ENCODE measurements around the gene RALGAPA1.
"Not testable (repeated sequence)": the region's sequence is repeated elsewhere in the genome, so short reads cannot be mapped to it uniquely, and the experiment has no call there.

RALGAPA1 gene

DNA sequence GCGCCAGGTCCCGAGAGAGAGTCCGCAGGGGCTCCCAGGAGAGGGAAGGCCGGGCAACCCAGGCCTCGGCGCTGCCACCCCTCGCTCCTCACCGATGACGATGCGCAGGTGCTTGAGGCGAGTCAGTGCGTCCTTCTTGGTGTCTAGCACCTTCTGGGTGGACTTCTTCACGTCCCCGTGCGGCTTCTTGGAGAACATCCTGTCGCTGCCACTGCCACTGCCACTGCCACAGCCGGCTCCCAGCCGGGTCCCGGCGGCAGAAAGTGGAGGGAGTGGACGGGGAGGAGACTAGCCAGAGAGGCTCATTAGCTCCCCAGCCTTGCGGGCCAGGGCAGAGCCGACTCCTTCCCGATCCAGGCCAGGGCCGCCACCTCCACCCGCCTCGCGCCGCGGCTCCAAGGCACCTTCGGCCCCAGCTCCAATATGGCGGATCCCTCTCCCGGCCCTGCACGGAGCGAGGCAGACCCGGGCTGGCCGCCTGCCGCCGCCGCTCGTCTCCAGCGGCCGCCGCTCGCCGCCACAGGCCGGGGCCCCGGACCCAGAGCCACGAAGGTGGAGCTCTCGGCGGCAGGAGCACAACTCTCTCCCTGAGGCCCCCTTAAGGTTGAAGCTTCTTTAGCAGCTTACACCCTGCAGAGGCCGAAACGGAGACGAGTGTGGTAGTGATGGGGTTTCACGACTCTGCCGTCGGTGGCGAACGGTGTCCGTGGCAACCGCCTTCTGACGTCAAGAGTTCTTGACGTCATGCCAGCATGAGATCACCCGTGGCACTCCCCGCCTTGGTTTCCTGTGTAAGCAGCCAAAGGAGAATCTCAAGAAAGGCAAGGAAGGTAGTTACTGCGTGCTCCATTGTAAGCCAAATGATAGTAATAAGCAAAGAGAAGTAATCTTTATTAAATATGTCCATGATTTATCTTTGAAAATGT, at the start of gene RALGAPA1:
TSS of gene RALGAPA1 (minus strand) at position 658 of the 926 bp plus-strand sequence. CDS start at position 198, 460 bp downstream.
- peak; percentile 95 for DNase-seq

DNA sequence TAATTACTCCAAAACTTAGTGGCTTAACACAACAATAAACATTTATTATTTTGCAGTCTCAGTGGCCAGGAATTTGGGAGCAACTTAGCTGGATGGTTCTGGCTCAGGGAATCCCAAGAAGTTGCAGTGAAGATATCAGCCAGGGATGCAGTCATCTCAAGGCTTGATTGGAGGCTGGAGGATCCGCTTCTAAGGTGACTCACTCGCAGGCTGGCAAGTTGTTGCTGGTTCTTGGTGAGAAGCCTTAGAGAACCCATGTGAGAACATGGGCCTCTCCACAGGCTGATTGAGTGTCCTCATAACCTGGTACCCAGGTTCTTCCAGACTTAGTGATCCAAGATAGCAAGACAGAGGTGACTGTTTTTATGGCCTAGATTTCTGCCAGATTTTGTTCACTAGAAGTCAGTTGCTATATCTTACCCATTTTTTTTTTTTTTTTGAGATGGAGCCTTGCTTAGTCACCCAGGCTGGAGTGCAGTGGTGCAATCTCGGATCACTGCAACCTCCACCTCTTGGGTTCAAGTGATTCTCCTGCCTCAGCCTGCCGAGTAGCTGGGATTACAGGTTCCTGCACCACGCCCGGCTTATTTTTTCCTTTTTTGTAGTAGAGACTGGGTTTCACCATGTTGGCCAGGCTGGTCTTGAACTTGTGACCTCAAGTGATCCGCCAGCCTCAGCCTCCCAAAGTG, 49.6 kb upstream of the RALGAPA1 start:
- no peak for DNase-seq

DNA sequence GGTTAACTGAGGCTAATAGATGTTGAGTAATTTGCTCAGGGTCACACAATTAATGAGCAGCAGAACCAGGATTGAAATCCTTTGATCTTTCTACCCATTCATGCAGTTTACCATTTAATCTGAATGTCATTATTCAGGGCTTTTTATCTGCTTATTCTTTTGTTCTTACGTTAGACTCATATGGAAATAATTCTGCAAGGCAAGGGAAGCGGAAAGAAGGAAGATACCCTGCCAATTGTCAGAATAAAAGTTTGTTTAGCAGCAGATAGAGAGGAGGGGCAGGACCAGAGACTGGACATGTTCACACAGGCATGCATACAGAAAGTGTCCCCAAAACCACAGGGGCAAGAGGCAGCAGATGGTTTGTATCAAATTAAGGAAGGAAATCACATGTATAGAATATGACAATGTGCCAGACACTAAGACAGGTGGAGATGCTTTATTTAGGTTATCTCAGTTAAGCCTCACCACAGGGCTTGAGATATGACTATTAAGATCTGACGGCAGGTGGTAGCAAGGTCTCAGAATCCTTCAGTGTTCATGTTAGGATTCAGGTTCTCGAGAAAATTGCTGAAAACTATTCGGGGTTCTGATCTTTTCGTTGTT, 46.9 kb upstream of the RALGAPA1 start:
- peak; percentile 34 for DNase-seq

DNA sequence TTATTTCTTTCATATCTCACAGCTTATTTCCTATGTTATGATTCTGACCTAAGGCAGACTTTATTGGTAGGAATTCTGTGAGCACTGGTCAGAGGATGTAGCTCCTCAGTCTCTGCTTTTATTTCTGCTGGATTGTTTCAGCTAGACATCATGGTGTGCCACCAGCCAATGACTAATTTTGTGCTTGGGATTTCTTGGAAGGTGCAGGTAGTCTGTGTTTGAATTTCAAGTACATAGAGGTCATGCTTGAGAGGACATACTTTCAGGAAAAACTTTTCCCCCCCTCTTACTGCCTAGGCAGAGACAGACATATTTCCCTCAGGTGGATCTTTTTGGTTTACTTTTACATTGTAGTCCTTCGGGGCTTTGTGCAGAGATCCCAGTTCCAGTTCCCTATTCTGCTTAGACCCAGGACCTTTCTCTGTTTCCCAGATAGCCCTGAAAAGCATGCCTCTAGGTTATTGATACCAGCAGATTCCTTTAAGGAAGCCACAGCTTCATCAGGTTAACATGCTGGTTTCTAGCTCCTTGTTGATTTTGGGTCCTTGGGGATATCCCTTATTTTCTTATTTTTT, 45.7 kb upstream of the RALGAPA1 start:
- no peak for DNase-seq

DNA sequence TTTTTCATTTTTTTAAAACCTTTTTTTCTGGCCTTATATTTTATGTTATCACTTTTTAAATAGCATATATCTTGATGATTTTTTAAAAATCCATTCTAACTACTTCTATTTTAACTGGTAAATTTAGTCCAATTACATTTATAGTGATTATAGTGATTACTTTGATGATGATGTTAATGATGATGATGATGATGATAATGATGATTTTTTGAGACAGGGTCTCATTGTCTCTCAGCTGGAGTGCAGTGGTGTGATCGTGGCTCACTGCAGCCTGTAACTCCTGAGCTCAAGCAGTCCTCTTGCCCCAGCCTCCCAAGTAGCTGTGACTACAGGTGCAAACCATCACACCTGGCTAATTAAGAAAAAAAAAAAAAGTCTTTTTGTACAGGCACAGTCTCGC, 44.1 kb upstream of the RALGAPA1 start:
- DNase-seq, result no peak

DNA sequence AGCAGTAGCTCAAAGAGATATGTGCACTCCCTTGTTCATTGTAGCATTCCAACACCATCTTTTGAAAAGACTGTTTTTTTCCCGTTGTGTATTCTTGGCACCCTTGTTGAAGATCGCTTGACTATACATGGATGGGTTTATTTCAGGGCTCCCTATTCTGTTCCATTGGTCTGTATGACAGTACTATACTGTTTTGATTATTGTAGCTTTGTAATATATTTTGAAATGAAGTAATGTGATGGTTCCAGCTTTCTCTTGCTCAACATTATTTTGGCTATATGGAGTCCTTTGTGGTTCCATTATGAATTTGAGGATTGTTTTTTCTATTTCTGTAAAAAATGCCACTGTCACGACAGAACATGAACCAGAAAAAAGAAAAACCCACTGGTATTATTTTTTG, 42.7 kb upstream of the RALGAPA1 start:
- DNase-seq, result no peak

DNA sequence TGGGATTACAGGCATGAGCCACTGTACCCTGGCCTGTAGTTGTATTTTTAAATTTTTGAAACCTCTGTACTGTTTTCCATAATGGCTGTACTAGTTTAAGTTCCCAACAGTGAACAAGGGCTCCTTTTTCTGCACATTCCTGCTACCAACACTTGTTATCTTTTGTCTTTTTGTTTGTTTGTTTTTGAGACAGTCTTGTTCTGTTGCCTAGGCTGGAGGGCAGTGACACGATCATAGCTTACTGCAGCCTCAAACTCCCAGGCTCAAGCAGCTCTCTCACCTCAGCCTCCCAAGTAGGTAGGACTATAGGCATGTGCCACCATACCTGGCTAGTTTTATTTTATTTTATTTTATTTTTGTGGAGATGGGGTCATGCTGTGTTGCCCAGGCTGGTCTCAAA, 40.0 kb upstream of the RALGAPA1 start:
- no peak for DNase-seq

DNA sequence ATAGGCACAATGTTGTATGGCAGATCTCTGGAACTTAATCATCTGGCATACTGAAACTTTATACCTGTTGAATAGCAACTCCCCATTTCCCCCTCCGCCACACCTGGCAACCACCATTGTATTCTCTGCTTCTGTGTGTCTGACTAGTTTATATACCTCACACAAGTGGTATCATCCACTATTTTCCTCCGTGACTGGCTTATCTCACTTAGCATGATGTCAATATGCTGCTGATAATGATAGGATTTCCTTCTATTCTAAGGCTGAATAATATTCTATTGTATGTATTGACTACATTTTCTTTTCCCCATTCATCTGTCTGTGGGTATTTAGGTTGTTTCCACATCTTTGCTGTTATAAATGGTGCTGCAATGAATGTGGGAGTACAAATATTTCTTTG, 38.5 kb upstream of the RALGAPA1 start:
- no peak for DNase-seq

DNA sequence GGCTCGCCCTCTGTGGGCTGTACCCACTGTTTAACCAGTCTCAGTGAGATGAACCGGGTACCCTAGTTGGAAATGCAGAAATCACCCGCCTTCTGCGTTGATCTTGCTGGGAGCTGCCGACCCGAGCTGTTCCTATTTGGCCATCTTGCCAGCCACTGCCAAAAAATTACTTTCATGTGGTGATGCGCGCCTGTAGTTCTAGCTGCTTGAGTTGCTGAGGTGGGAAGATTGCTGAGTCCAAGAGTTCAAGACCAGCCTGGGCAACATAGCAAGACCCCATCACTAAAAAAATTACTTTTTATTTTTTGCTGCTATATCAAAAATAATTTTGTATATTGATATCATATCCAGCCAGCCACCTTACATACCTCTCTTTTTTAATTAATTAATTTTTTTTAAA, 35.4 kb upstream of the RALGAPA1 start:
- no peak for DNase-seq

DNA sequence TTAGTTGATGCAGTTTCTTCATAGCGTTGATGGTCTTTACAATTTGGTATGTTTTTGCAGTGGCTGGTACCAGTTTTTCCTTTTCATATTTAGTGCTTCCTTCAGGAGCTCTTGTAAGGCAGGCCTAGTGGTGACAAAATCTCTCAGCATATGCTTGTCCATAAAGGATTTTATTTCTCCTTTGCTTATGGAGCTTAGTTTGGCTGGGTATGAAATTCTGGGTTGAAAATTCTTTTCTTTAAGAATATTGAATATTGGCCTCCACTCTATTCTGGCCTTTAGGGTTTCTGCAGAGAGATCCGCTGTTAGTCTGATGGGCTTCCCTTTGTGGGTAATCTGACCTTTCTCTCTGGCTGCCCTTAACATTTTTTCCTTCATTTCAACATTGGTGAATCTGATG, 33.1 kb upstream of the RALGAPA1 start:
- DNase-seq, result not testable (repeated sequence)

DNA sequence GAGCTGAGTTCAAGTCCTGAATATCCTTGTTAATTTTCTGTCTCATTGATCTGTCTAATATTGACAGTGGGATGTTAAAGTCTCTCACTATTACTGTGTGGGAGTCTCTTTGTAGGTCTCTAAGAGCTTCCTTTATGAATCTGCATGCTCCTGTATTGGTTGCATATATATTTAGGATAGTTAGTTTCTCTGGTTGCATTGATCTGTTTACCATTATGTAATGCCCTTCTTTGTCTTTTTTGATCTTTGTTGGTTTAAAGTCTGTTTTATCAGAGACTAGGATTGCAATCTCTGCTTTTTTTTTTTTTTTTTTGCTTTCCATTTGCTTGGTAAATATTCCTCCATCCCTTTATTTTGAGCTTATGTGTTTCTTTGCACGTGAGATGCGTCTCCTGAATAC, 32.6 kb upstream of the RALGAPA1 start:
- not testable (repeated sequence) for DNase-seq

DNA sequence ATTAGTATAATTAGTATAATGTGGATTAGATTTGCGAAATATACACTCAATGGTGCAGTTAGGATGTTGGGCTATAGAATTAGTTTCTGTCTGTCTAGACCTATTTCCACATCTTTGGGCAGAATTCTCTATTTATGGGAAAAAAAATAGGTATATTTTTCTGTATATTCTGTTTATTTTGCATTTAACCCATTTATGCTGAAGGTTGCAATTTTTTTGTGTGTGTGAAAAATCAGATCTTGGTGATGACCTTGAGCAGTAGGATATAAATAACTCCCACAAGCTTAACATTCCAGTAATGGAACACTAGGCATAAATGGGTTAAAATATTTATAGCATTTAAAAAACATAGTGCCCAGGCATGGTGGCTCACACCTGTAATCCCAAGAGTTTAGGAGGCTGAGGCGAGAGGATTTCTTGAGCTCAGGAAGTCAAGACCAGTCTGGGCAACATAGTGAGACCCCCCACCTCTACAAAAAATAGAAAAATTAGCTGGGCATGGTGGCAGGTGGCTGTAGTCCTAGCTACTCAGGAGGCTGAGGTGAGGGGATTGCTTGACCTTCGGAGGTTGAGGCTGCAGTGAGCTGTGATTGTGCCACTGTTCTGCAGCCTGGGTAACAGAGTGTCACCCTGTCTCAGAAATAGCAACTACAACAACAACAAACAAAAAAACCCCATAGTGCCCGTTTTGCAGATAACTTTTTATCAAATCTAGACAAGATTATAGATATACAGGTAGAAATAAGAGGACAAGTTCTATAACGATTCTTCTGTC, 26.3 kb upstream of the RALGAPA1 start:
- no peak for DNase-seq

DNA sequence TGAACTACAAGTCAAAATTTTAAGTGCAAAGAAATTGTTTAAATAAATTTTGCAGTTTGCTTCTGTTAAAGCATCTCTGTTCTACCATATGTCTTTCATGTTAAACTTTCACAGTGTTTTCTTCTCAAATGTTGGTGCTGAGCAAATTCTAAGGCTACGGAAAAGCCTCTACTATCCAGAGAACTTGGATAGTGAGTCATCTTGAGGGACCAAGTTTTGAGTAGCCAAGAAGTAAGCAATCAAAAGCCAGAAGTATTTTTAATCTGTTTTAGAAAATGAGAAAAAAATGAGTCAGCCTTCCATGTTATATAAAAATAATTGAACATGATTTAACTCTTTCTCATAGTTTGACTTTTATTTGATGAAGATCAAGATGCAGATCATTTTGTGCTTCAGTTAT, 20.4 kb upstream of the RALGAPA1 start:
- no peak for DNase-seq

DNA sequence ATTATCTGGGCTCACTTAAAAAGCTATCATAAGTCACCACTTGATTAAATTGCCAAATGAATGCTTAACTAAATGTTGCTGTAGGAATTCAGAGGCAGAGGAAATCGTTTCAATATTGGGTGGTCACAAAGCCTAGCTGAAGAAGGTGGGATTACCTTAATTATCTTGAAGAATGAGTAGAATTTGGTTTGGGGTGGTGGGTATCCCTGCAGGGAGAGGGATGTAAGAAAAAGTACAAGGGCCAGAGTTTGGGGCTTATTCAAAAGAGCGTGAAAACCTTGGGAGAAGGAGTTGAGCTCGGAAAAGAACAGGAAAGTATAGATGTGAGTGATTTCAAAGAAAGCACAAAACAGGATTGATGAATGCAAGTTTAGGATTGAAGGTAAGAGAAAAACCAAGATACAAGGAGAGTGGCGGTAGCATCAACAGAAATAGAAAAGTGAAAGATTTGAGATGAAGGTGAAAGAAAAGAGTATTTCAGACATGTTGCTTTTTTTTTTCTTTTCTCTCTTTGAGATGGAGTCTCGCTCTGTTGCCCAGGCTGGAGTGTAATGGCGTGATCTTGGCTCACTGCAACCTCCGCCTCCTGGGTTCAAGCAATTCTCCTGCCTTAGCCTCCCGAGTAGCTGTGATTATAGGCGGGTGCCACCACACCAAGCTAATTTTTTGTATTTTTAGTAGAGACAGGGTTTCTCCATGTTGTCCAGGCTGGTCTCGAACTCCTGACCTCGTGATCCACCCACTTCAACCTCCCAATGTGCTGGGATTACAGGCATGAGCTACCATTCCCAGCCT, 18.8 kb upstream of the RALGAPA1 start:
- no peak for DNase-seq

DNA sequence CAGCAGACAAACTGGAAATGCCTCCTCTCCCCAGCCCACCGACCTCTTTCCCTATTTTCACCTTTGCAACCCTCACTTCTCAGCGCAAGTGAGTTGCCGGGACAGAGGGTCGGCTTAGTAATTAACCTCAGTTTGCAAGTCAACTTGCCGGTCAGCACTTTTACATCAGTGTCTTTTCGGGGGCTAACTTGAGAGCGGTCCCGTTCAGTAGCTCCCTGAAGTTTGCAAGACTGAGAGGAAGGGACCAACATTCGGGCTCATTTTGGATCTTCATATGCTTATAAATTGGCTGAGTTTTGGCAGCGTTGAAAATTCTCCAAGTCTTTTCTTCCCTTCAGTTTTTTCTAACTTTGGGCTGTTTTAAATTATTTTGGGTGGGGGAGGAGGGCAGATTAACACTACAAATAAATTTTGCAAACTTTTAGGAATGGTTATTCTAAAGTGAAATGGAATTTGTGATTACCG, 17.9 kb upstream of the RALGAPA1 start:
- no peak for DNase-seq

DNA sequence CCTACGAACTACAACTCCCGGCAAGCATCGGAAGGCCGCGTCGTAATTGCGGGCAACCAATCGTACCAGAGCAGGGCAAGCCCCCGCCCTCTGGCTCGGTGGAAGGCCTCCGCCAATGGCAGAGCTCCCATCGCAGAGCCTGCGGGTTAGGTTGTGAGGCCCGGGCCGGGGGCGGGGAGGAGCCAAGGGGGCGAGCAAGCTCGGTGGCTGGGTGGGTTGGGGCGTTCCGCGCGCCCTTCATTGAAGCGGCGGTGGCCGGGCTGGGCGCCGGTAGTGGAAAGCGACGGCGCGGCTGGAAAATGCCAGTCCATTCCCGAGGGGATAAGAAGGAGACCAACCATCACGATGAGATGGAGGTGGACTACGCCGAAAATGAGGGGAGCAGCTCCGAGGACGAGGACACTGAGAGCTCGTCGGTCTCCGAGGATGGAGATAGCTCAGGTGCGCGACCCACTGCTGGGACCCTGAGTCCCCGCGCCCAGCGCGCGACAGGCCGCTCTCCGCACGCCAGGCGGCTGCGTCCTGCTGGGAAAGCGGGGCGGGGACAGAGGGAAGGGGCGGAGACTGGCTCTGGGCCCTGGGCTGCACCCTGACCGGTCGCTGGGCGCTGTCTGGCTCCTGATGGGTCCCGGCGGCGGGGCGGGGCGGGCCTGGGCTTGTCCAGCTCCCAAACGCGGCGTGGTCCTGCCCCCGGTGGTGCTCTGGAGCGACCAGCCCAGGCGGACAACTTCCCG, 17.3 kb upstream of the RALGAPA1 start, which contains the start of gene BRMS1L:
TSS of gene BRMS1L (plus strand) at position 121 of the 734 bp plus-strand sequence. CDS start at position 300, 179 bp downstream.
- peak; percentile 99 for DNase-seq

DNA sequence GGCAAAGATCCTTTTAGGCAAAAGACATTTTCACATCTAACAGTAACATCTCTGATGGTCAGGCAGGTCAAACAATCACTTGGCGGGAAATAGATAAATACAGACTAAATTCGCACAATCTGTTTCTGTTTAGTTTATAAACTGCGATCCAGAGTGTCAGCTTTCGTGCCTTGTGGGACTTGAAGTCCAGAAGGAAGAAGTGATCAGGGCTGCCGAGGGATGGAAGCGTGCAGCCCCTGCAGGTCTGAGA, 16.8 kb upstream of the RALGAPA1 start:
- DNase-seq, result no peak

DNA sequence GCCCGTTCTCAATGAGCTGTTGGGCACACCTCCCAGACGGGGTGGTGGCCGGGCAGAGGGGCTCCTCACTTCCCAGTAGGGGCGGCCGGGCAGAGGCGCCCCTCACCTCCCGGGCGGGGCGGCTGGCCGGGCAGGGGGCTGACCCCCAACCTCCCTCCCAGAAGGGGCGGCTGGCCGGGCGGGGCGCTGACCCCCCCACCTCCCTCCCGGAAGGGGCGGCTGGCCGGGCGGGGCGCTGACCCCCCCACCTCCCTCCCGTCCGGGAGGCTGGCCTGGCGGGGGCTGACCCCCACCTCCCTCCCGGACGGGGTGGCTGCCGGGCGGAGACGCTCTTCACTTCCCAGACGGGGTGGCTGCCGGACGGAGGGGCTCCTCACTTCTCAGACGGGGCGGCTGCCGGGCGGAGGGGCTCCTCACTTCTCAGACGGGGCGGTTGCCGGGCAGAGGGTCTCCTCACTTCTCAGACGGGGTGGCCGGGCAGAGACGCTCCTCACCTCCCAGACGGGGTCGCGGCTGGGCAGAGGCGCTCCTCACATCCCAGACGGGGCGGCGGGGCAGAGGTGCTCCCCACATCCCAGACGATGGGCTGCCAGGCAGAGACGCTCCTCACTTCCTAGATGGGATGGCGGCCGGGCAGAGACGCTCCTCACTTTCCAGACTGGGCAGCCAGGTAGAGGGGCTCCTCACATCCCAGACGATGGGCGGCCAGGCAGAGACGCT, 15.5 kb upstream of the RALGAPA1 start:
- DNase-seq, result not testable (repeated sequence)

DNA sequence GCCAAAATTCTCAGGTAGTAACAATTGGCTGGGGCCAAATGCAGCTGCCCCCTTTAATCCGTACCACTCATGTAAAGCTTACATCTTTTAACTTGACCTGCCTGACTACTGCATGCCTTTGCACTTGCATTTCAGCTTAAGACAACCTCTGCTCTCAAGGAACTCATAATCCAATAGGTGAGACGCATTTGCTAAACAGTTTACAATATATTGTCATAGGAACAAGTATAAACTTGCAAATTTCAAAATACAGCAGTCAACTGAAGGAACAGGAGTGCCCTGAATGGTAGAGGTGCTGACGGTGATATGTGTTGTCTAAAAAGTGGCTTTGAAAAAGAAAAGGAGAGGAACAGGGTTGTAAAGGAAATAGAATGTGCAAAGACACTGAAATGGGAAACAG, 13.4 kb upstream of the RALGAPA1 start:
- DNase-seq, result no peak

All from MV-4-11 (cell line).